Adipocyte (in vitro differentiated cells): ENCODE data around the gene CDKN2C.
"Not testable (repeated sequence)": the region's sequence is repeated elsewhere in the genome, so short reads cannot be mapped to it uniquely, and the experiment has no call there.

ENCODE experiments used
- DNase-seq: peaks from one replicate; pipeline ENCODE4 v3.0.0-alpha.2; 2015; ENCODE audit warnings: low read depth
- H3K27me3 ChIP-seq: replicated peaks from 2 replicates; pipeline ENCODE4 v1.7.0; 2013; ENCODE audit warnings: mild to moderate bottlenecking, low read length, moderate library complexity; ENCODE audit not compliant: control insufficient read depth, insufficient read depth
- H3K36me3 ChIP-seq: 2 replicates; pipeline ENCODE4 v1.7.0; 2013; ENCODE audit warnings: low read length, mild to moderate bottlenecking, moderate library complexity; ENCODE audit not compliant: control insufficient read depth, insufficient read depth, severe bottlenecking
- H3K4me1 ChIP-seq: 2 replicates; pipeline ENCODE4 v1.7.0; 2013; ENCODE audit warnings: mild to moderate bottlenecking, low read length, moderate library complexity; ENCODE audit not compliant: control insufficient read depth, insufficient read depth
- H3K4me3 ChIP-seq: 2 replicates; pipeline ENCODE4 v1.7.0; 2013; ENCODE audit warnings: mild to moderate bottlenecking, low read length, moderate library complexity
- H3K9ac ChIP-seq: 2 replicates; pipeline ENCODE4 v1.7.0; 2013; ENCODE audit warnings: mild to moderate bottlenecking, low read length, moderate library complexity
- H3K9me3 ChIP-seq: 2 replicates; pipeline ENCODE4 v1.7.0; 2013; ENCODE audit warnings: mild to moderate bottlenecking, low read length, moderate library complexity; ENCODE audit not compliant: control insufficient read depth

The CDKN2C gene

GRCh38 chr1:50936321-50936720, 33.7 kb upstream of the CDKN2C start:
- H3K9me3 ChIP-seq = no peaks in the 10 kb centered on the region
- H3K27me3 ChIP-seq = no peaks in the 10 kb centered on the region
- peak; percentile 42 for DNase-seq
- no peak overlapping the region for H3K4me3 ChIP-seq
- H3K36me3 ChIP-seq = no peaks in the 10 kb centered on the region
- no peak overlapping the region for H3K9ac ChIP-seq
- peaks cover 9% of the 10 kb centered on the region for H3K4me1 ChIP-seq

GRCh38 chr1:50940291-50940690, 29.8 kb upstream of the CDKN2C start:
- Histone ChIP-seq H3K4me1 (peaks cover 9% of the 10 kb centered on the region), H3K9me3 (no peaks in the 10 kb centered on the region), H3K36me3 (no peaks in the 10 kb centered on the region), H3K9ac (no peak overlapping the region), H3K4me3 (no peak overlapping the region), H3K27me3 (no peaks in the 10 kb centered on the region)
- DNase-seq = no peak

- H3K9ac ChIP-seq = no peak overlapping the region
Observed at GRCh38 chr1:50942334-50942733, 27.7 kb upstream of the CDKN2C start.

GRCh38 chr1:50949286-50949982, 20.6 kb upstream of the CDKN2C start:
- no peak for DNase-seq
- Histone ChIP-seq H3K36me3 (no peaks in the 10 kb centered on the region), H3K9ac (no peak overlapping the region), H3K4me1 (peaks cover 15% of the 10 kb centered on the region), H3K4me3 (no peak overlapping the region), H3K27me3 (no peaks in the 10 kb centered on the region), H3K9me3 (no peaks in the 10 kb centered on the region)

More at GRCh38 chr1:50942334-50942733, 27.7 kb upstream of the CDKN2C start:
- DNase-seq = no peak
- Histone ChIP-seq H3K4me3 (no peak overlapping the region), H3K27me3 (no peaks in the 10 kb centered on the region), H3K9me3 (no peaks in the 10 kb centered on the region), H3K4me1 (no peaks in the 10 kb centered on the region), H3K36me3 (no peaks in the 10 kb centered on the region)

- H3K27me3 ChIP-seq = no peaks in the 10 kb centered on the region
- no peaks in the 10 kb centered on the region for H3K36me3 ChIP-seq
- H3K9ac ChIP-seq = no peak overlapping the region
- H3K9me3 ChIP-seq = no peaks in the 10 kb centered on the region
- no peak overlapping the region for H3K4me3 ChIP-seq
- no peak for DNase-seq
- H3K4me1 ChIP-seq = peaks cover 15% of the 10 kb centered on the region
Observed at GRCh38 chr1:50950396-50950795, 19.6 kb upstream of the CDKN2C start.

GRCh38 chr1:50952566-50952965, 17.5 kb upstream of the CDKN2C start:
- not testable (repeated sequence) for H3K36me3 ChIP-seq, DNase-seq, H3K9ac ChIP-seq, H3K4me3 ChIP-seq, H3K27me3 ChIP-seq, H3K9me3 ChIP-seq
- peaks cover 15% of the 10 kb centered on the region for H3K4me1 ChIP-seq

GRCh38 chr1:50955116-50955515, 14.9 kb upstream of the CDKN2C start:
- Histone ChIP-seq H3K36me3 (no peaks in the 10 kb centered on the region), H3K9me3 (no peaks in the 10 kb centered on the region), H3K9ac (no peak overlapping the region), H3K4me1 (peaks cover 8% of the 10 kb centered on the region), H3K4me3 (no peak overlapping the region), H3K27me3 (no peaks in the 10 kb centered on the region)
- DNase-seq = no peak

GRCh38 chr1:50959303-50959912, 10.6 kb upstream of the CDKN2C start:
- Histone ChIP-seq H3K36me3 (no peaks in the 10 kb centered on the region), H3K4me3 (peak overlapping the region; percentile 100), H3K4me1 (peaks cover 5% of the 10 kb centered on the region), H3K27me3 (no peaks in the 10 kb centered on the region), H3K9ac (peak overlapping the region; percentile 94), H3K9me3 (no peaks in the 10 kb centered on the region)
- peak; percentile 47 for DNase-seq

- H3K4me1 ChIP-seq = peaks cover 5% of the 10 kb centered on the region
- no peaks in the 10 kb centered on the region for H3K27me3 ChIP-seq
- H3K9ac ChIP-seq = peak within 1 kb of the TSS; percentile 94
- no peaks in the 10 kb centered on the region for H3K9me3 ChIP-seq
- DNase-seq = peak; percentile 97
- H3K36me3 ChIP-seq = no peaks in the 10 kb centered on the region
- H3K4me3 ChIP-seq = peak within 1 kb of the TSS; percentile 100
Observed at GRCh38 chr1:50959913-50960844, 9.9 kb upstream of the CDKN2C start, which contains the start of gene FAF1. Gene FAF1 (minus strand): TSS chr1:50960267. CDS start chr1:50959811, 456 bp downstream.

GRCh38 chr1:50964863-50965262, 5.2 kb upstream of the CDKN2C start:
- H3K9ac ChIP-seq = no peak overlapping the region
- peaks cover 13% of the 10 kb centered on the region for H3K4me1 ChIP-seq
- no peak for DNase-seq
- H3K36me3 ChIP-seq = no peaks in the 10 kb centered on the region
- no peaks in the 10 kb centered on the region for H3K27me3 ChIP-seq
- no peak overlapping the region for H3K4me3 ChIP-seq
- no peaks in the 10 kb centered on the region for H3K9me3 ChIP-seq

GRCh38 chr1:50966991-50967390, 3.1 kb upstream of the CDKN2C start:
- no peaks in the 10 kb centered on the region for H3K27me3 ChIP-seq
- peaks cover 13% of the 10 kb centered on the region for H3K4me1 ChIP-seq
- no peaks in the 10 kb centered on the region for H3K9me3 ChIP-seq
- no peak for DNase-seq
- H3K4me3 ChIP-seq = peak overlapping the region; percentile 91
- no peaks in the 10 kb centered on the region for H3K36me3 ChIP-seq
- H3K9ac ChIP-seq = peak overlapping the region; percentile 91
